ES-I3 (cell line): ENCODE results near the gene CEMIP2.
"Not testable (repeated sequence)": the region's sequence is repeated elsewhere in the genome, so short reads cannot be mapped to it uniquely, and the experiment has no call there.

Experiments used
- H3K36me3 ChIP-seq: 2 replicates; pipeline ENCODE4 v1.6.1; 2013; ENCODE audit warnings: mild to moderate bottlenecking, low read length, control low read depth, moderate library complexity; ENCODE audit not compliant: insufficient read depth
- H3K4me1 ChIP-seq: 2 replicates; pipeline ENCODE4 v1.6.1; 2013; ENCODE audit warnings: mild to moderate bottlenecking, control low read depth, low read length; ENCODE audit not compliant: insufficient read depth
- H3K9ac ChIP-seq: 2 replicates; pipeline ENCODE4 v1.6.1; 2013; ENCODE audit warnings: low read depth, mild to moderate bottlenecking, low read length, moderate library complexity
- H3K9me3 ChIP-seq: 2 replicates; pipeline ENCODE4 v1.6.1; 2013; ENCODE audit warnings: mild to moderate bottlenecking, low read length, moderate library complexity; ENCODE audit not compliant: control insufficient read depth, insufficient read depth

CEMIP2 gene

GRCh38 chr9:71768388-71769174 lies at the start of gene CEMIP2:
CEMIP2 (minus strand) TSS chr9:71768513; CDS start chr9:71750373, 18,140 bp downstream.
- Histone ChIP-seq H3K9ac (peak within 1 kb of the TSS; percentile 90), H3K9me3 (no peaks in the 10 kb centered on the region), H3K4me1 (peaks cover 28% of the 10 kb centered on the region; the same call in 1 of the 2 replicates), H3K36me3 (no peaks in the 10 kb centered on the region)

GRCh38 chr9:71816916-71817451 lies 48.7 kb upstream of the CEMIP2 start:
- Histone ChIP-seq H3K4me1 (no peaks in the 10 kb centered on the region; the same call in none of the 2 replicates), H3K9me3 (no peaks in the 10 kb centered on the region), H3K36me3 (no peaks in the 10 kb centered on the region), H3K9ac (no peak overlapping the region)

- H3K9ac ChIP-seq = no peak overlapping the region
- no peaks in the 10 kb centered on the region for H3K9me3 ChIP-seq
- no peaks in the 10 kb centered on the region for H3K36me3 ChIP-seq
- H3K4me1 ChIP-seq = no peaks in the 10 kb centered on the region; the same call in none of the 2 replicates
Observed at GRCh38 chr9:71814815-71815214, 46.5 kb upstream of the CEMIP2 start.

GRCh38 chr9:71814226-71814625 lies 45.9 kb upstream of the CEMIP2 start:
- H3K9me3 ChIP-seq = no peaks in the 10 kb centered on the region

GRCh38 chr9:71812385-71812784 lies 44.1 kb upstream of the CEMIP2 start:
- no peaks in the 10 kb centered on the region; the same call in none of the 2 replicates for H3K4me1 ChIP-seq
- H3K9me3 ChIP-seq = no peaks in the 10 kb centered on the region
- H3K9ac ChIP-seq = no peak overlapping the region
- no peaks in the 10 kb centered on the region for H3K36me3 ChIP-seq

More at GRCh38 chr9:71814226-71814625, 45.9 kb upstream of the CEMIP2 start:
- Histone ChIP-seq H3K4me1 (no peaks in the 10 kb centered on the region; the same call in none of the 2 replicates), H3K36me3 (no peaks in the 10 kb centered on the region), H3K9ac (no peak overlapping the region)

GRCh38 chr9:71808068-71808467 lies 39.8 kb upstream of the CEMIP2 start:
- Histone ChIP-seq H3K4me1 (peaks cover 3% of the 10 kb centered on the region; the same call in 1 of the 2 replicates), H3K9ac (no peak overlapping the region), H3K9me3 (no peaks in the 10 kb centered on the region), H3K36me3 (no peaks in the 10 kb centered on the region)

GRCh38 chr9:71806901-71807307 lies 38.6 kb upstream of the CEMIP2 start:
- Histone ChIP-seq H3K36me3 (no peaks in the 10 kb centered on the region), H3K9ac (no peak overlapping the region), H3K9me3 (no peaks in the 10 kb centered on the region), H3K4me1 (peaks cover 3% of the 10 kb centered on the region; the same call in 1 of the 2 replicates)

GRCh38 chr9:71805096-71805495 lies 36.8 kb upstream of the CEMIP2 start:
- not testable (repeated sequence) for H3K4me1 ChIP-seq, H3K36me3 ChIP-seq, H3K9ac ChIP-seq, H3K9me3 ChIP-seq

- Histone ChIP-seq H3K36me3 (no peaks in the 10 kb centered on the region), H3K9me3 (no peaks in the 10 kb centered on the region), H3K9ac (no peak overlapping the region), H3K4me1 (no peaks in the 10 kb centered on the region)
Observed at GRCh38 chr9:71801826-71802225, 33.5 kb upstream of the CEMIP2 start.

GRCh38 chr9:71797266-71797665 lies 29.0 kb upstream of the CEMIP2 start:
- Histone ChIP-seq H3K9me3 (no peaks in the 10 kb centered on the region), H3K9ac (no peak overlapping the region), H3K36me3 (no peaks in the 10 kb centered on the region), H3K4me1 (0 out of 2 replicates have a peak, but pooled peaks cover 2% of the 10 kb centered on the region)

GRCh38 chr9:71796100-71796767 lies 27.9 kb upstream of the CEMIP2 start:
- H3K9me3 ChIP-seq = no peaks in the 10 kb centered on the region
- H3K36me3 ChIP-seq = no peaks in the 10 kb centered on the region
- 0 out of 2 replicates have a peak, but pooled peaks cover 2% of the 10 kb centered on the region for H3K4me1 ChIP-seq
- H3K9ac ChIP-seq = no peak overlapping the region

GRCh38 chr9:71795097-71795813 lies 26.9 kb upstream of the CEMIP2 start:
- H3K36me3 ChIP-seq = no peaks in the 10 kb centered on the region
- no peaks in the 10 kb centered on the region for H3K9me3 ChIP-seq
- 0 out of 2 replicates have a peak, but pooled peaks cover 2% of the 10 kb centered on the region for H3K4me1 ChIP-seq
- no peak overlapping the region for H3K9ac ChIP-seq

GRCh38 chr9:71793386-71794105 lies 25.2 kb upstream of the CEMIP2 start:
- Histone ChIP-seq H3K9me3 (no peaks in the 10 kb centered on the region), H3K4me1 (0 out of 2 replicates have a peak, but pooled peaks cover 2% of the 10 kb centered on the region), H3K36me3 (no peaks in the 10 kb centered on the region), H3K9ac (no peak overlapping the region)
